MV-4-11 (cell line): ENCODE data around the gene ERCC4.

Experiments used
- DNase-seq: peaks from one replicate; lab custom pipeline; 2025; lab: John Stamatoyannopoulos, UW

Gene ERCC4

GRCh38 chr16:13994239-13995106 lies 74.5 kb downstream of the ERCC4 start:
- no peak for DNase-seq

GRCh38 chr16:13995194-13995593 lies 75.2 kb downstream of the ERCC4 start:
- no peak for DNase-seq

GRCh38 chr16:13996778-13997288 lies 76.9 kb downstream of the ERCC4 start:
- DNase-seq: no peak

GRCh38 chr16:13997526-13997925 lies 77.6 kb downstream of the ERCC4 start:
- no peak for DNase-seq

- peak; percentile 65 for DNase-seq
These were observed 78.0 kb downstream of the ERCC4 start for GRCh38 chr16:13997933-13998332.

GRCh38 chr16:13999071-13999894 lies 79.3 kb downstream of the ERCC4 start:
- DNase-seq: no peak

GRCh38 chr16:13999895-14000425 lies 80.0 kb downstream of the ERCC4 start:
- peak; percentile 61 for DNase-seq

- DNase-seq: no peak
These were observed 81.6 kb downstream of the ERCC4 start for GRCh38 chr16:14001521-14001920.
